GM18505 (cell line): ENCODE measurements around the gene USP12.
"Not testable (repeated sequence)": the region's sequence is repeated elsewhere in the genome, so short reads cannot be mapped to it uniquely, and the experiment has no call there.

Experiments used
- ATAC-seq: cut with Tn5 transposase; IDR thresholded peaks from one replicate; pipeline ENCODE4 v1.9.1; 2021; ENCODE audit not compliant: unreplicated experiment
- POLR2A ChIP-seq: IDR thresholded peaks from 4 replicates; pipeline ENCODE4 v1.6.1; 2011; ENCODE audit warnings: borderline replicate concordance; ENCODE audit not compliant: insufficient read depth, insufficient read length; ENCODE audit errors: extremely low read depth

USP12 gene

GRCh38 chr13:27194895-27195764, 23.5 kb upstream of the USP12 start:
- no peak for ATAC-seq
- TF ChIP-seq POLR2A: no peak

- ATAC-seq: no peak
- no peak for TF ChIP-seq POLR2A
These were observed 22.6 kb upstream of the USP12 start for GRCh38 chr13:27194209-27194608.

GRCh38 chr13:27193496-27193895, 21.9 kb upstream of the USP12 start:
- no peak for ATAC-seq

GRCh38 chr13:27192973-27193372, 21.4 kb upstream of the USP12 start:
- ATAC-seq: no peak
- TF ChIP-seq POLR2A: no peak

More at GRCh38 chr13:27193496-27193895, 21.9 kb upstream of the USP12 start:
- TF ChIP-seq POLR2A: no peak

- not testable (repeated sequence) for ATAC-seq
These were observed 20.8 kb upstream of the USP12 start for GRCh38 chr13:27192367-27192766.

GRCh38 chr13:27189192-27189591, 17.6 kb upstream of the USP12 start:
- no peak for ATAC-seq
- no peak for TF ChIP-seq POLR2A

GRCh38 chr13:27188239-27188638, 16.6 kb upstream of the USP12 start:
- no peak for TF ChIP-seq POLR2A
- no peak for ATAC-seq

GRCh38 chr13:27186295-27186694, 14.7 kb upstream of the USP12 start:
- no peak for TF ChIP-seq POLR2A
- ATAC-seq: no peak

GRCh38 chr13:27183561-27184147, 12.0 kb upstream of the USP12 start:
- TF ChIP-seq POLR2A: no peak
- no peak for ATAC-seq

GRCh38 chr13:27182844-27183497, 11.4 kb upstream of the USP12 start:
- TF ChIP-seq POLR2A: no peak

GRCh38 chr13:27182054-27182453, 10.4 kb upstream of the USP12 start:
- ATAC-seq: no peak
- no peak for TF ChIP-seq POLR2A

More at GRCh38 chr13:27182844-27183497, 11.4 kb upstream of the USP12 start:
- no peak for ATAC-seq

GRCh38 chr13:27177852-27178251, 6.2 kb upstream of the USP12 start:
- no peak for TF ChIP-seq POLR2A
- no peak for ATAC-seq

GRCh38 chr13:27176470-27177410, 5.1 kb upstream of the USP12 start:
- ATAC-seq: no peak
- TF ChIP-seq POLR2A: no peak

- ATAC-seq: no peak
- TF ChIP-seq POLR2A: no peak
These were observed 3.3 kb upstream of the USP12 start for GRCh38 chr13:27174766-27175455.
